ENCODE data around the gene ERICH4. TPM values are rescaled to one million over a fixed set of nuclear protein-coding genes. Genes with fewer than 3 reads are reported as not detected.
"Not testable (repeated sequence)": the region's sequence is repeated elsewhere in the genome, so short reads cannot be mapped to it uniquely, and the experiment has no call there.

The ERICH4 gene
- total RNA-seq, 1 donor from 2014 or later, result not detected

GRCh38 chr19:41399525-41399924 is 43.4 kb upstream of the ERICH4 start:
- no peak for DNase-seq (ENCODE audit: low read depth)
- no peak overlapping the region for H3K4me3 ChIP-seq (ENCODE audit: low read depth, low read length)
- TF ChIP-seq CTCF (conservative IDR thresholded peaks at IDR 0.05; ENCODE audit: low read depth, low read length), result no peak

- no peak overlapping the region for H3K4me3 ChIP-seq (ENCODE audit: low read depth, low read length)
- no peak for DNase-seq (ENCODE audit: low read depth)
- no peak for TF ChIP-seq CTCF (conservative IDR thresholded peaks at IDR 0.05; ENCODE audit: low read depth, low read length)
Observed at GRCh38 chr19:41401483-41401882, 41.5 kb upstream of the ERICH4 start.

GRCh38 chr19:41402010-41402409 is 40.9 kb upstream of the ERICH4 start:
- DNase-seq (ENCODE audit: low read depth), result no peak
- no peak for TF ChIP-seq CTCF (conservative IDR thresholded peaks at IDR 0.05; ENCODE audit: low read depth, low read length)
- H3K4me3 ChIP-seq (ENCODE audit: low read depth, low read length), result no peak overlapping the region

GRCh38 chr19:41403181-41403970 is 39.6 kb upstream of the ERICH4 start:
- DNase-seq (ENCODE audit: low read depth), result no peak

GRCh38 chr19:41405776-41406175 is 37.2 kb upstream of the ERICH4 start:
- no peak for TF ChIP-seq CTCF (conservative IDR thresholded peaks at IDR 0.05; ENCODE audit: low read depth, low read length)
- no peak for DNase-seq (ENCODE audit: low read depth)
- no peak overlapping the region for H3K4me3 ChIP-seq (ENCODE audit: low read depth, low read length)

More at GRCh38 chr19:41403181-41403970, 39.6 kb upstream of the ERICH4 start:
- TF ChIP-seq CTCF (conservative IDR thresholded peaks at IDR 0.05; ENCODE audit: low read depth, low read length), result no peak
- H3K4me3 ChIP-seq (ENCODE audit: low read depth, low read length), result no peak overlapping the region

- no peak for DNase-seq (ENCODE audit: low read depth)
- H3K4me3 ChIP-seq (ENCODE audit: low read depth, low read length), result no peak overlapping the region
- no peak for TF ChIP-seq CTCF (conservative IDR thresholded peaks at IDR 0.05; ENCODE audit: low read depth, low read length)
Observed at GRCh38 chr19:41407271-41407670, 35.7 kb upstream of the ERICH4 start.

- DNase-seq (ENCODE audit: low read depth), result no peak
Observed at GRCh38 chr19:41408256-41408655, 34.7 kb upstream of the ERICH4 start.

GRCh38 chr19:41408846-41409245 is 34.1 kb upstream of the ERICH4 start:
- H3K4me3 ChIP-seq (ENCODE audit: low read depth, low read length); DNase-seq (ENCODE audit: low read depth): not testable (repeated sequence)

More at GRCh38 chr19:41408256-41408655, 34.7 kb upstream of the ERICH4 start:
- TF ChIP-seq CTCF (conservative IDR thresholded peaks at IDR 0.05; ENCODE audit: low read depth, low read length), result no peak
- H3K4me3 ChIP-seq (ENCODE audit: low read depth, low read length), result no peak overlapping the region

All from epithelial cell of proximal tubule (primary cell).